ENCODE results near the gene EVI5L.

DNA sequence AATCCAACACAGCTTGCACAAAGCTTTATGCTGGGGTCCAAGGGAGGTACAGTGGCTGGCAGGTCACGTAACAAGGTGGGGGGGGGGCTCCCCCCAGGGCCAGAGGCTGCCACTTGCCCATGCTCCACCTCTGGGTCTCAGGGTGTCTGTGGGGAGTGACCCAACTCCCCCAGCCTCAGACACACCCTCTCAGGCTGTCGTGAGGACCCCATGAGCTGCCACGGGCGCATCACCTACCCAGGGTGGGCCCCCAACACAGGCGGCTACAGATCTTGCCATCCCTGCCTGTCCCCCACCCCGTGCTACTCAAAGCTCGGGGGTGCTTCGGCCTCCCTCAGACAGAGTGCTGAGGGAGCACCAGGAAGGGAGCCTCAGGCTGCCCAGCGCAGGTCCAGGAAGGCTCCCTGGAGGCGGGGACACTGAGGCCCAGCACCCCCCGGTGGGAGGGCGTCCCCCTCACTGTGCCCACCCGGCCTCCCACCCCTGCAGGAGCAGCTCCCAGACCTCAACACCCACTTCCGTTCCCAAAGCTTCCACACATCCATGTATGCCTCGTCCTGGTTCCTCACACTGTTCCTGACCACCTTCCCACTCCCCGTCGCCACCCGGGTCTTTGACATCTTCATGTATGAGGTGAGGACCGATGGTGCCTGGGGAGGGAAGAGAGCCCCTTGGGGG, 21.1 kb downstream of the EVI5L start:
- TF ChIP-seq ZNF350 (CRISPR knock-in tag; IDR thresholded peaks at IDR 0.05; ENCODE audit: borderline replicate concordance, low read depth) = no peak
- no peak for TF ChIP-seq EZH2 (conservative IDR thresholded peaks at IDR 0.05; ENCODE audit: low read depth, low read length)
- TF ChIP-seq ESRRA (CRISPR knock-in tag; IDR thresholded peaks at IDR 0.05; ENCODE audit: low read depth) = no peak
